Activated naive CD4-positive, alpha-beta T cell treated with anti-CD3 and anti-CD28 coated beads, Interleukin-2, amount 50 U/mL, for 24 hours (primary cell): ENCODE data around the gene LMAN2.

ENCODE experiments used
- H3K27ac Mint-ChIP-seq: one replicate; pipeline ENCODE4 v1.8.0; 2021; ENCODE audit warnings: mild to moderate bottlenecking, mixed read lengths
- H3K27me3 Mint-ChIP-seq: one replicate; pipeline ENCODE4 v1.8.0; 2021; ENCODE audit warnings: mixed read lengths
- H3K36me3 Mint-ChIP-seq: one replicate; pipeline ENCODE4 v1.8.0; 2021; ENCODE audit warnings: mixed read lengths
- H3K4me1 Mint-ChIP-seq: one replicate; pipeline ENCODE4 v1.8.0; 2021; ENCODE audit warnings: mixed read lengths
- H3K4me3 Mint-ChIP-seq: one replicate; pipeline ENCODE4 v1.8.0; 2021; ENCODE audit warnings: mild to moderate bottlenecking, mixed read lengths
- H3K9me3 Mint-ChIP-seq: one replicate; pipeline ENCODE4 v1.8.0; 2021; ENCODE audit warnings: mixed read lengths

The LMAN2 gene

GRCh38 chr5:177302354-177303110 lies 48.9 kb downstream of the LMAN2 start:
- Mint-ChIP-seq H3K27ac (peak overlapping the region; percentile 70), H3K27me3 (no peaks in the 10 kb centered on the region), H3K9me3 (no peaks in the 10 kb centered on the region), H3K36me3 (peaks cover 7% of the 10 kb centered on the region), H3K4me3 (peak overlapping the region; percentile 92), H3K4me1 (peaks cover 67% of the 10 kb centered on the region)

GRCh38 chr5:177301503-177302165 lies 49.8 kb downstream of the LMAN2 start:
- no peaks in the 10 kb centered on the region for H3K27me3 Mint-ChIP-seq
- peak overlapping the region; percentile 30 for H3K27ac Mint-ChIP-seq
- peak overlapping the region; percentile 92 for H3K4me3 Mint-ChIP-seq
- H3K4me1 Mint-ChIP-seq = peaks cover 68% of the 10 kb centered on the region
- peaks cover 7% of the 10 kb centered on the region for H3K36me3 Mint-ChIP-seq
- no peaks in the 10 kb centered on the region for H3K9me3 Mint-ChIP-seq

- no peaks in the 10 kb centered on the region for H3K27me3 Mint-ChIP-seq
- peaks cover 70% of the 10 kb centered on the region for H3K4me1 Mint-ChIP-seq
- peak overlapping the region; percentile 42 for H3K4me3 Mint-ChIP-seq
- H3K36me3 Mint-ChIP-seq = peaks cover 4% of the 10 kb centered on the region
- H3K27ac Mint-ChIP-seq = peak overlapping the region; percentile 46
- no peaks in the 10 kb centered on the region for H3K9me3 Mint-ChIP-seq
Measured at GRCh38 chr5:177300951-177301350, 50.5 kb downstream of the LMAN2 start.

GRCh38 chr5:177300236-177300880 lies 51.1 kb downstream of the LMAN2 start:
- peak overlapping the region; percentile 42 for H3K4me3 Mint-ChIP-seq
- H3K27ac Mint-ChIP-seq = peak overlapping the region; percentile 84
- H3K27me3 Mint-ChIP-seq = no peaks in the 10 kb centered on the region
- H3K4me1 Mint-ChIP-seq = peaks cover 70% of the 10 kb centered on the region
- H3K36me3 Mint-ChIP-seq = peaks cover 4% of the 10 kb centered on the region
- H3K9me3 Mint-ChIP-seq = no peaks in the 10 kb centered on the region

- no peaks in the 10 kb centered on the region for H3K27me3 Mint-ChIP-seq
- no peaks in the 10 kb centered on the region for H3K36me3 Mint-ChIP-seq
- H3K4me3 Mint-ChIP-seq = no peak overlapping the region
- H3K27ac Mint-ChIP-seq = peak overlapping the region; percentile 0
- H3K4me1 Mint-ChIP-seq = peaks cover 65% of the 10 kb centered on the region
- H3K9me3 Mint-ChIP-seq = no peaks in the 10 kb centered on the region
Measured at GRCh38 chr5:177299697-177300096, 51.8 kb downstream of the LMAN2 start.

- Mint-ChIP-seq H3K27ac (no peak overlapping the region), H3K9me3 (no peaks in the 10 kb centered on the region), H3K4me3 (no peak overlapping the region), H3K4me1 (peaks cover 57% of the 10 kb centered on the region), H3K36me3 (no peaks in the 10 kb centered on the region), H3K27me3 (no peaks in the 10 kb centered on the region)
Measured at GRCh38 chr5:177297922-177298321, 53.5 kb downstream of the LMAN2 start.

GRCh38 chr5:177296581-177296980 lies 54.9 kb downstream of the LMAN2 start:
- peaks cover 7% of the 10 kb centered on the region for H3K36me3 Mint-ChIP-seq
- H3K27ac Mint-ChIP-seq = peak overlapping the region; percentile 71
- H3K4me1 Mint-ChIP-seq = peaks cover 47% of the 10 kb centered on the region
- no peaks in the 10 kb centered on the region for H3K9me3 Mint-ChIP-seq
- peak overlapping the region; percentile 37 for H3K4me3 Mint-ChIP-seq
- no peaks in the 10 kb centered on the region for H3K27me3 Mint-ChIP-seq

GRCh38 chr5:177295924-177296323 lies 55.5 kb downstream of the LMAN2 start:
- H3K27me3 Mint-ChIP-seq = no peaks in the 10 kb centered on the region
- H3K4me3 Mint-ChIP-seq = no peak overlapping the region
- H3K4me1 Mint-ChIP-seq = peaks cover 40% of the 10 kb centered on the region

GRCh38 chr5:177294632-177295031 lies 56.8 kb downstream of the LMAN2 start:
- peaks cover 27% of the 10 kb centered on the region for H3K4me1 Mint-ChIP-seq
- H3K27me3 Mint-ChIP-seq = no peaks in the 10 kb centered on the region
- no peak overlapping the region for H3K27ac Mint-ChIP-seq
- peaks cover 7% of the 10 kb centered on the region for H3K36me3 Mint-ChIP-seq
- no peaks in the 10 kb centered on the region for H3K9me3 Mint-ChIP-seq
- no peak overlapping the region for H3K4me3 Mint-ChIP-seq

More at GRCh38 chr5:177295924-177296323, 55.5 kb downstream of the LMAN2 start:
- H3K36me3 Mint-ChIP-seq = peaks cover 7% of the 10 kb centered on the region
- peak overlapping the region; percentile 74 for H3K27ac Mint-ChIP-seq
- H3K9me3 Mint-ChIP-seq = no peaks in the 10 kb centered on the region

GRCh38 chr5:177293819-177294581 lies 57.5 kb downstream of the LMAN2 start:
- peaks cover 22% of the 10 kb centered on the region for H3K4me1 Mint-ChIP-seq
- peaks cover 7% of the 10 kb centered on the region for H3K36me3 Mint-ChIP-seq
- no peaks in the 10 kb centered on the region for H3K27me3 Mint-ChIP-seq
- H3K4me3 Mint-ChIP-seq = no peak overlapping the region
- no peaks in the 10 kb centered on the region for H3K9me3 Mint-ChIP-seq
- no peak overlapping the region for H3K27ac Mint-ChIP-seq

- Mint-ChIP-seq H3K27ac (no peak overlapping the region), H3K36me3 (peaks cover 10% of the 10 kb centered on the region), H3K4me3 (no peak overlapping the region), H3K4me1 (peaks cover 15% of the 10 kb centered on the region), H3K9me3 (no peaks in the 10 kb centered on the region), H3K27me3 (no peaks in the 10 kb centered on the region)
Measured at GRCh38 chr5:177291735-177292134, 59.7 kb downstream of the LMAN2 start.

GRCh38 chr5:177290816-177291596 lies 60.5 kb downstream of the LMAN2 start:
- Mint-ChIP-seq H3K27me3 (no peaks in the 10 kb centered on the region), H3K36me3 (peaks cover 11% of the 10 kb centered on the region), H3K27ac (peak overlapping the region; percentile 55), H3K4me1 (peaks cover 8% of the 10 kb centered on the region), H3K9me3 (no peaks in the 10 kb centered on the region), H3K4me3 (no peak overlapping the region)

GRCh38 chr5:177288191-177288590 lies 63.3 kb downstream of the LMAN2 start:
- no peak overlapping the region for H3K4me3 Mint-ChIP-seq
- no peaks in the 10 kb centered on the region for H3K27me3 Mint-ChIP-seq
- no peaks in the 10 kb centered on the region for H3K9me3 Mint-ChIP-seq
- H3K36me3 Mint-ChIP-seq = peaks cover 13% of the 10 kb centered on the region
- no peak overlapping the region for H3K27ac Mint-ChIP-seq
- H3K4me1 Mint-ChIP-seq = no peaks in the 10 kb centered on the region
